Endothelial cell of umbilical vein (primary cell): ENCODE results near the gene MYL11. TPM values are rescaled to one million over a fixed set of nuclear protein-coding genes. Genes with fewer than 3 reads are reported as not detected.

Source experiments
- BruUV-seq: library from RNA; stranded (reverse); fragments of 400-500 nt; replicated peaks from 2 replicates; lab custom pipeline; 2021; lab: Mats Ljungman, UMichigan
- CTCF ChIA-PET: fragments of 300-600, 350-600 bp; sonication (Branson Sonifier 250); formaldehyde crosslinking; loops from one replicate; lab custom pipeline; 2021; ENCODE audit warnings: antibody characterized with exemption, inconsistent platforms; lab: Charles Lee
- POLR2A ChIA-PET: fragments of 300-600, 350-600 bp; sonication (Branson Sonifier 250); formaldehyde crosslinking; loops from one replicate; lab custom pipeline; 2021; ENCODE audit warnings: antibody characterized with exemption, inconsistent platforms; lab: Charles Lee
- DNase-seq: peaks from one replicate; pipeline ENCODE4 v3.0.0-alpha.2; 2011; ENCODE audit warnings: low read depth, low spot score
- FAIRE-seq: peaks from 2 replicates; lab custom pipeline; 2011; peaks lifted over from hg19 to GRCh38; lab: Jason Lieb, UNC
- H2AFZ ChIP-seq: 2 replicates; pipeline ENCODE4 v1.6.0; 2012; ENCODE audit warnings: low read depth, low read length, control low read depth, inconsistent platforms
- H3K27ac ChIP-seq: 2 replicates; pipeline ENCODE4 v1.5.1; 2011; ENCODE audit warnings: low read depth, mild to moderate bottlenecking, control low read depth, low read length, moderate library complexity; ENCODE audit not compliant: insufficient read depth
- H3K27me3 ChIP-seq, 2 experiments: 2 replicates each; pipeline versions ENCODE4 v1.6.0 to v1.6.1; 2011; ENCODE audit warnings: low read length in 2 of 2, mixed read lengths in 1 of 2; ENCODE audit not compliant: control insufficient read depth in 2 of 2, insufficient read depth in 2 of 2
- H3K36me3 ChIP-seq, 2 experiments: 2 replicates in 1 of 2; 3 replicates in 1 of 2; pipeline ENCODE4 v1.5.1; 2011; ENCODE audit warnings: low read length in 2 of 2, mild to moderate bottlenecking in 1 of 2, moderate library complexity in 1 of 2; ENCODE audit not compliant: control insufficient read depth in 2 of 2, insufficient read depth in 2 of 2; ENCODE audit errors: extremely low read depth in 1 of 2
- H3K4me1 ChIP-seq: 3 replicates; pipeline ENCODE4 v1.5.1; 2011; ENCODE audit warnings: mild to moderate bottlenecking, low read length; ENCODE audit not compliant: control insufficient read depth, insufficient read depth; ENCODE audit errors: extremely low read depth
- H3K4me2 ChIP-seq: 2 replicates; pipeline ENCODE4 v1.6.1; 2011; ENCODE audit warnings: low read length, control low read depth, mixed read lengths; ENCODE audit not compliant: insufficient read depth
- H3K4me3 ChIP-seq, 3 experiments: fragments of 200-600 bp in 1 of 3; sonication (generic), shearing (Covaris generic) in 1 of 3; replicated peaks in 1 of 3; 2 replicates each; pipeline ENCODE4 v1.5.1; 2011 to 2016; ENCODE audit warnings: control low read depth in 3 of 3, low read length in 3 of 3, mild to moderate bottlenecking in 2 of 3, inconsistent platforms in 1 of 3, low read depth in 1 of 3, moderate library complexity in 1 of 3; ENCODE audit not compliant: insufficient read depth in 1 of 3
- H3K79me2 ChIP-seq: 2 replicates; pipeline ENCODE4 v1.6.0; 2012; ENCODE audit warnings: low read length, inconsistent platforms; ENCODE audit not compliant: control insufficient read depth, insufficient read depth
- H3K9ac ChIP-seq: replicated peaks from 2 replicates; pipeline ENCODE3; 2011; ENCODE audit warnings: low read length, control low read depth; ENCODE audit not compliant: insufficient read depth; ENCODE audit errors: extremely low read depth
- H3K9me1 ChIP-seq: replicated peaks from 3 replicates; pipeline ENCODE4 v1.6.0; 2011; ENCODE audit warnings: mild to moderate bottlenecking, low read length; ENCODE audit not compliant: control insufficient read depth, insufficient read depth; ENCODE audit errors: extremely low read depth
- H3K9me3 ChIP-seq: replicated peaks from 2 replicates; pipeline ENCODE4 v1.5.1; 2012; ENCODE audit warnings: low read length, inconsistent platforms; ENCODE audit not compliant: control insufficient read depth, insufficient read depth
- H4K20me1 ChIP-seq: replicated peaks from 2 replicates; pipeline ENCODE3; 2011; ENCODE audit warnings: mild to moderate bottlenecking, low read length; ENCODE audit not compliant: control insufficient read depth, insufficient read depth; ENCODE audit errors: extremely low read depth
- FOS ChIP-seq: IDR thresholded peaks from 2 replicates; pipeline ENCODE4 v1.6.1; 2011; ENCODE audit warnings: mild to moderate bottlenecking, low read length, moderate library complexity, borderline replicate concordance; ENCODE audit not compliant: insufficient read depth
- GATA2 ChIP-seq: IDR thresholded peaks from 2 replicates; pipeline ENCODE4 v1.7.0; 2011; ENCODE audit warnings: low read depth, mild to moderate bottlenecking, moderate library complexity, mixed read lengths, low read length; ENCODE audit not compliant: insufficient read length, insufficient read depth
- POLR2A ChIP-seq: IDR thresholded peaks from 2 replicates; pipeline ENCODE4 v1.6.1; 2012; ENCODE audit warnings: low read depth, mild to moderate bottlenecking, control low read depth, low read length
- dilution Hi-C: fragments of 300-500 bp; cut with MboI; formaldehyde crosslinking; loops from one replicate; pipeline ENCODE4 v1.15.0; 2019; ENCODE audit warnings: low sequenced_read_pairs; ENCODE audit not compliant: extremely low pct_ligation_motif_present
- intact Hi-C: fragments of 100-400 bp; cut with micrococcal nuclease; formaldehyde crosslinking; loops from one replicate; pipeline ENCODE4 v1.10.0; 2022
- polyA plus RNA-seq, 4 experiments: library from polyadenylated mRNA; depleted of rRNA in 3 of 4; stranded (reverse) in 3 of 4; unstranded in 1 of 4; fragments of >200 nt; gene quantifications; 2 replicates each; pipeline versions ENCODE4 v1.2.1 to v1.2.3, GENCODE V29; 2011 to 2012; ENCODE audit warnings: missing spikeins in 1 of 4
- total RNA-seq: library from RNA; stranded (reverse); gene quantifications from 2 replicates; pipeline ENCODE4 v1.2.3, GENCODE V29; 2021
- TF ChIP-seq, protein P1 (sequence below), 2 donors: IDR thresholded peaks; 1 replicate in 1 of 2; 2 replicates in 1 of 2; pipeline ENCODE4 v1.5.1; 2011; ENCODE audit warnings: low read length in 2 of 2, mild to moderate bottlenecking in 2 of 2, moderate library complexity in 2 of 2, control low read depth in 1 of 2, inconsistent platforms in 1 of 2, low read depth in 1 of 2; ENCODE audit not compliant: insufficient read depth in 1 of 2; ENCODE audit errors: extremely low read depth in 1 of 2

Gene MYL11
- total and polyA plus RNA-seq, 2 donors (not counting 3 experiments of a cell fraction or from before 2014, with no cell fraction given): 1.3 TPM; not detected in 1

DNA sequence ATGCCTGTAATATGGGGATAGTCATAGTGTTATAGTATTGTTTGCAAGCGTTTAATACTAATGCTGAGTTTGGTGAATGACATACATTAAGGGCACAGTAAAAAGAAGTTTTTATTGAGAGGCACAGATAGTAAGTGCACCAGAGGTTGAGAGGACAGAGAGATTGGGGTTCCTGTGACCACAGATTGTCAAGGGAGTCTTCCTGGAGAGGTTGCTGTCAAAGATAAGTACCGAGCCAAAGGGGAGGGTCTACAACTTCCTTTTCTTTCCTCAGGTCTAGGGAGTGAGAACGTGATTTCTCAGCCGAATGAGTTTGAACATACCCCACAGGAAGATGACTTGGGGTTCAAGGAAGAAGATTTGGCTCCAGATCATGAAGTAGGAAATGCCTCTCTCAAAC lies 22.5 kb downstream of the MYL11 start:
- Histone ChIP-seq H2AFZ (no peak overlapping the region), H3K4me3 (no peak overlapping the region), H3K27me3 (no peaks in the 10 kb centered on the region), H3K79me2 (peaks cover 9% of the 10 kb centered on the region), H3K9me3 (no peaks in the 10 kb centered on the region), H3K36me3 (peaks cover 0 to 19% of the 10 kb centered on the region in 2 experiments), H3K27ac (no peak overlapping the region), H4K20me1 (no peaks in the 10 kb centered on the region), H3K4me1 (peaks cover 21% of the 10 kb centered on the region), H3K9ac (no peak overlapping the region), H3K4me2 (no peak overlapping the region), H3K9me1 (no peaks in the 10 kb centered on the region)
- DNase-seq: no peak
- CTCF ChIA-PET: interaction anchor here (0.6 kb wide), 1 partner anchor 237 kb away, joined by 3 read pairs; no protein-coding TSS in a partner anchor
- no peak for TF ChIP-seq POLR2A
- TF ChIP-seq GATA2: no peak
- TF ChIP-seq, protein P1, sequence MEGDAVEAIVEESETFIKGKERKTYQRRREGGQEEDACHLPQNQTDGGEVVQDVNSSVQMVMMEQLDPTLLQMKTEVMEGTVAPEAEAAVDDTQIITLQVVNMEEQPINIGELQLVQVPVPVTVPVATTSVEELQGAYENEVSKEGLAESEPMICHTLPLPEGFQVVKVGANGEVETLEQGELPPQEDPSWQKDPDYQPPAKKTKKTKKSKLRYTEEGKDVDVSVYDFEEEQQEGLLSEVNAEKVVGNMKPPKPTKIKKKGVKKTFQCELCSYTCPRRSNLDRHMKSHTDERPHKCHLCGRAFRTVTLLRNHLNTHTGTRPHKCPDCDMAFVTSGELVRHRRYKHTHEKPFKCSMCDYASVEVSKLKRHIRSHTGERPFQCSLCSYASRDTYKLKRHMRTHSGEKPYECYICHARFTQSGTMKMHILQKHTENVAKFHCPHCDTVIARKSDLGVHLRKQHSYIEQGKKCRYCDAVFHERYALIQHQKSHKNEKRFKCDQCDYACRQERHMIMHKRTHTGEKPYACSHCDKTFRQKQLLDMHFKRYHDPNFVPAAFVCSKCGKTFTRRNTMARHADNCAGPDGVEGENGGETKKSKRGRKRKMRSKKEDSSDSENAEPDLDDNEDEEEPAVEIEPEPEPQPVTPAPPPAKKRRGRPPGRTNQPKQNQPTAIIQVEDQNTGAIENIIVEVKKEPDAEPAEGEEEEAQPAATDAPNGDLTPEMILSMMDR (IDR thresholded peaks at IDR 0.05; ENCODE audit: extremely low read depth in 1 of 2, insufficient read depth in 1 of 2, low read depth in 1 of 2, low read length in 2 of 2): no peak
- TF ChIP-seq FOS: no peak
- no peak for FAIRE-seq
- intact Hi-C loops: no loop called here
- POLR2A ChIA-PET: interaction anchor here (0.6 kb wide), 1 partner anchor 275 kb away, joined by 3 read pairs; no protein-coding TSS in a partner anchor
- dilution Hi-C loops: no loop called here
- no TSS peak for BruUV-seq
